HG03469 (cell line): ENCODE data around the gene MRPL54.
"Not testable (repeated sequence)": the region's sequence is repeated elsewhere in the genome, so short reads cannot be mapped to it uniquely, and the experiment has no call there.

Source experiments
- ATAC-seq: cut with Tn5 transposase; IDR thresholded peaks from one replicate; pipeline ENCODE4 v1.9.1; 2021; ENCODE audit warnings: mild to moderate bottlenecking, moderate library complexity, moderate number of reproducible peaks; ENCODE audit not compliant: unreplicated experiment

MRPL54 gene

DNA sequence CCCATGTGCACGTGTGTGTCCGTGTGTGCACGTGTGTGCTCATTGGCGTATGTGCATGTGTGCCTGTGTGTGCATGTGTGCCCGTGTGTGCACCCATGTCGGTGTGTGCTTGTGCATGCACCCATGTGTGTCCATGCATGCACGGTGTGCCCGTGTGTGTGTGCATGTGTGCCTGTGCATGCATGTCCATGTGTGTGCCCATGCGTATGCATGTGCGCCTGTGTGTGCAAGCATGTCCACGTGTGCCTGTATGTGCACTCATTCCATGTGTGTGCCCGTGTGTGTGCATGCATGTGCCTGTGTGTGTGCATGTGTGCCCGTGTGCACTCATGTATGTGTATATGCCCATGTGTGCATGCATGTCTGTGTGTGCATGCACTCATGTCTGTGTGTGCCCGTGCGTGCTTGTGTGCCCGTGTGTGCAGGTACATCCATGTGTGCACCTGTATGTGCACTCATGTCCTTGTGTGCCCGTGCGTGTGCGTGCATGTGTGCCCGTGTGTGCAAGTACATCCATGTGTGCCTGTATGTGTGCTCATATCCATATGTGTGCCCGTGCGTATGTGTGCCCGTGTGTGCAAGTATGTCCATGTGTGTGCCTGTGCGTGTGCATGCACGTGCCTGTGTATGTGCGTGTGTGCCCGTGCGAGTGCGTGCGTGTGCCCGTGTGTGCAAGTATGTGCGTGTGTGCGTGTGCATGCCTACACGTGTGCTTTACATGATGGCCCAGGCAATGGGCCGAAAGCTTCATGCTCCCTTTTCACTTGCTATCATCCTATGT is 45.3 kb downstream of the MRPL54 start:
- no peak for ATAC-seq

DNA sequence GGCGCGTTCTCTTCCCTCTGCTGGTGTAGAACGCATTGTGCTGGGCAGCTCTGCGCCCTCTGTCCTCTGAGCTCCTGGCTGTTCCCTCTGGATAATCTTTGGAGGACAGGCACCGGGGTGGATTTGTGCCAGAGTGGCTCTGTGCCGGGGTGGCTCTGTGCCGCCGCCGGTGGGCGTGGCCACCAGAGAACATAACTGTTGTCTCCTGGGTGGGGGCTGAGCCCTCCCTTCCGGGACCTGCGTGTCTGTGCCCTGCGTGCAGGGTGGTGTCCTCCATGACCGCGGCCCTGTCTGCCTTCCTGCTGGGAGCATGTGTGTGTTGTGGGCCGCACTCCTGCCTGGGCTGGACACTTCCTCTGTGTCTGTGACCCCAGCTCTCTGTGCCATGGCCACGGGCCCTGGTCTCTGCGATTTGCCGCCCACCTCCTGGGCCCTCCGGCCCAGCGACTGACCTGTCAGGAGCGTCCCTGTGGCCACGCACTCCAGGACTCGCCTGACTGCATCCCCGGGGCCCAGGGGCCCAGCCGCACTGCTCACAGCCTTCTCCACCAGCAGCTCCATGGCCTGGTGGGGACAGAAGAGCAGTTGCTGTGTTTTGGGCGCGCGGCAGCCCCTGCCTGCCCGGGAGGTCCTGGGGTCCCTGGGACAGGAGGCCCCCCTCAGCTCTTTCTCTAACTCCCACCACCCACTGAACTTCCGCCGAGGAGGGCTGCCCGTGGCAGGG is 46.1 kb downstream of the MRPL54 start:
- ATAC-seq: no peak

DNA sequence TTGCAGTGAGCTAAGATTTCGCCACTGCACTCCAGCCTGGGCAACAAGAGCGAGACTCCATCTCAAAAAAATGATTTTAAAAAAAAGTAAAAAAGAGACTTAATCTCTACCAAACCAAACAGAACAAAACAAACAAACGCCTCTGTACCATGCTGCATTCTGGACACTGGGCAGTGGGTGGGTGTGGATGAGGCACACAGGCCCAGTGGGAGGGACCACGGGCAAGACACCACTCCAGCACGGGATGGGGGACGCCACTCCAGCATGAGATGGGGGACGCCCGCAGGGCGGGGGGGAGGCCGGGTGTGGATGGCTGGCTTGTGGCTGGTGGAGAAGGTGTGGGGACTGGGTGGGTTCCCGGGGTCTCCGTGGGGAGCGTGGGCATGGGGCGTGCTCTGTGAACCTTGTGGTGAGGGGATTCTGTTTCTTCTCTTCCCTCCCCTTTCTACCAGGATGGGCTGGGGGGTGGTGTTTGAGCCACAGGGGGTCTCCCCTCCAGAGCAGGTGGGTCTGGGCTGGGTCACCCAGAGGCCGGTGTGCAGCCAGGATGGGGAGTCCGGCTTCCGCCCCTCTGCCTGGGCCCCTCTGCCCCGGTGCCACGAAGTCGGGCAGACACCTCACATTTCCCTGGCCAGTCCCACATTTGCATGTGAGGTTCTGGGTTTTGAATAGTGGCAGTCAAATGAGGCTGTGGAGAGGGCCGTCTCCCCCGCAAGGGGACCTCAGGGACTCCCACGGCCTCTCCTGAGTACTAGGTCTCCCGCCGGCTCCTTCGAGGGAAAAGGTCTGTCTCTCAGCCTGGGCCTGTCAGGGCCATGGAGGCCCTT is 47.6 kb downstream of the MRPL54 start:
- ATAC-seq: no peak

DNA sequence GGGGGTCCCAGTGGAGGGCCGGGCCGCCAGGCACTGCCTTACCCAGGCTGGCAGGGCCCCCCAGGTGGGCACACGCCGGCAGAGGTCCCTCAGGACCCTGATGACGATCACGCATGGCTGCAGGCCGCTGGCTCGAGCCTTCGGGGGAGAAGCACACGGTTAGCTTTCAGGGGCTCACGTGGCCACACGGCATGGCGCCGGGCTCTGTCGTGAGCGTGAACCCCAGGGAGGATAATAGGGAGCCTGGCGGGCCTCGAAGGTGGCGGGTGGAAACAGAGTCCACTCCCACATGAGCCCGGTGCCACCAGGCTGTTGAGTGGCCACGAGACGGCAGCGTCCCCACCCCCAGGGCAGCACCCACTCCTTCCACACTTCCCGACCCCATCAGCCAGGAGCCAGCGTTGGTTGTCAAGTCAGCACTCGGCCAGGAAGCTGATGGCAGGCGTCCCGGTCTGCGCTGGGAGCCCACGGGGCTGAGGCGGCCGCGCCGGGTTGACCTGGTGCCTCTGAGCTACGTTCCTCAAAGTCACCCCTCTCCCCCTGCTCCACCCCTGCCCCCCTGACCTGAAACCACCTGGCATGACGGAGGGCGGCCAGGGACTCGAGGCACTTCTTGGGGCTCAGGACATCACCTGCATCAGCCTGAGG is 48.4 kb downstream of the MRPL54 start:
- ATAC-seq: no peak

DNA sequence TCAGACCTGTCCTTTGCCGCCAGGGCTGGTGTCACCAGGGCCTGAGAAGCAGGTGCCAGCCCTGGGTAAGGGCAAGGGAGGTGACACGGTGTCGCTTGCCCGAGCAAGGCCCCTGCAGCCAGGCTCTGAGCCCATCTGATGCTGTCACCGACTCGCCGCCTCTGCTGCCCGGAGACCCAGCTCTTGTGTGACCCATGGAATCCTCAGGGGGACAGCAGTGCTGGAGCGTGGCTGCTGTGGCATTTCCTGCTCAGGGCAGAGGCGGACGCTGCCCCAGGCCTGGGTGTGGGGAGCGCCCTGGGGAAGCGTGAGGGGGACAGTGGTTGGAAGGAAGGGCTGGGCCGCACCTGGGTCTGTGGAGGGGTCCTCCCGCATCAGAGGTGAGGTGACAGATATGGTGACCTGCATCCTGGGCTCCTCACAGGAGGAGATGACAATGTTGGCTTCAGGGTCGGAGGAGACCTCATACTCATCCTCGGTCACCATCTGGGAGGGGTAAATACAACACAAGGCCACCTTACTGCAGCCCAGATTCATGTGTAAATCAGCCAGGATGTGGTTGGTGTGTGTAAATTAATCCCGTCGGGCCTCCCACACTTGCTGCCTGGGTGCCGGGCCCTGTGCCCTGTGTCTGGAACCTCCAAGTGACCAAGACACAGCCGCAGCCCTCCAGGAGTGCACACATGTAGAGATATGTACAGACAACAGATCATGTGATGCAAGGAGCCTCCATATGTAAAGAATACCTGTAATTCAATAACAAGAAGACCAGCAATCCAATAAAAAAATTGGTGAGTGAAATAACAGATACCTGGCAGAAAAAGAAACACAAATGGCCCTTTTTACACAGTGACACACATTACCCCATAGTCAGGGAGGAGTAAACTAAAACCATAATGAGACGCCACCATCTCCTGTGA is 51.3 kb downstream of the MRPL54 start:
- ATAC-seq: no peak

DNA sequence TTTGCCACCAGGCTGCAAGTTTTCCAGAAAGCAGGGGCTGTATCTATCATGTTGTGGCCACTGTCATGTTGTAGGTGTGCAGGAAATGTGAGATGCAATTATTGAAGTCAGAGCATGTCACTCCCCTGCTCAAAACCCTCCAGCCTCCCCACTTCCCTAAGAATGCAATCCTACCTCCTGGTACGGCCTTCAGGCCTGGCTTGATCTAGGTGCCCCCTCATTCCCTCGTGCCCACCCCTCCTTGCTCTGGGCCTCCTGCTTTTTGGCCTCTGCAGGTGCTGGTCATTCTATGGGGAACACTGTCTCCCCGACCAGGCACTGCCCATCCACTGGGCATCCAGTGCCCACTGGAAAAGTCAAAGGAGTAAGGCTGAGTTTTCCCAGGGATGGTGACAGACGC is 52.2 kb downstream of the MRPL54 start:
- ATAC-seq: no peak

DNA sequence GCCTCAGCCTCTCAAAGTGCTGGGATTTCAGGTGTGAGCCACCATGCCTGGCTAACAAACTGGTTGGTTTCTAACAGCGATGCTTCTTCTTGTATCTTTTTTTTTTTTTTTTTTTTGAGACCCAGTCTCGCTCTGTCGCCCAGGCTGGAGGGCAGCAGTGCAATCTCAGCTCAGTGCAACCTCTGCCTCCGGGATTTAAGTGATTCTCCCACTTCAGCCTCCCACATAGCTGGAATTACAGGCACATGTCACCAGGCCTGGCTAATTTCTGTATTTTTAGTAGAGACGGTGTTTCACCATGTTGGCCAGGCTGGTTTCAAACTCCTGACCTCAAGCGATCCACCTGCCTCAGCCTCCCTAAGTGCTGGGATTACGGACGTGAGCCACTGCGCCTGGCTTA is 53.7 kb downstream of the MRPL54 start:
- ATAC-seq: not testable (repeated sequence)

GRCh38 chr19:3816566-3817218 is 54.2 kb downstream of the MRPL54 start:
- no peak for ATAC-seq
